Activated CD4-positive, alpha-beta T cell treated with anti-CD3 and anti-CD28 coated beads for 1 hour (primary cell): ENCODE data around the gene ALG12.
A peak's percentile ranks its signal among the peaks of the same experiment; 100 is the strongest.

Experiments used
- DNase-seq: peaks from one replicate; pipeline ENCODE4 v3.0.0-alpha.2; 2020

ALG12 gene

DNA sequence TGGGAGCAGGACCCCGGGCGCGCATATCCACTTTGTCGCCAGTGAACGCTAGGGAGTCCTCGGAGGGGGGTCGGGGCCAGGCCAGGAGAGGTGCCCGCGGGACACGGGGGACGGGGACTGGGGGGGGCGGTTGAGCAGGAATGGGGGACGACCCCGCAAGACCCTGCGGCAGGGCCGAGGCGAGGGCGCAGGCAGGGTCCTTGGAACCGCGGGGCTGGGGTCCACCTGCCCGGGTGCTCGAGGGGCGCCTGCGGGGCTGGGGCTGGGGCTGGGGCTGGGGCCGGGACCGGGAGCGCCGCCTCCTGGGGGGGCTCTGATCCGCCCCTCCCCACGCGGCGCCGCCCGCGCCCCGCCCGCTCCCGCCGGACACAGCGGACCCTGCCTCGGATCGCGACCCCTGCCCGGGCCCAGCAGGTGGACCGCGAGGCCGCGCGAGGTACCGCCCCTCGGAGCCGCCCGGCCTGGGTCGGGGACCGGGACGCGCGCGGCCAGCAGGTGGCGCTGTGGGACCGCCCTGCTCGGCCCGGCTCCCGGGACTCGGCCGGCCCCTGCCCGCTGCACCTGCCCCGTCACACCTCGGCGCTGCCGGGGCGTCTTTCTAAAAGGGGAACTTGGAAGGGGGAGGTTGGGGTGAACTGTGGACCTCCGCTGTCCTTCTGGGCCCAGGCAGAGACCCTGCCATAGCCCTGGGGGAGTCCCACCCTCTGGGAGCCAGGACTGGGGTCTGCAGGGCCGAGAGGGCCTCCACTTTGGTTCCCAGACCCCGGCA lies 11.2 kb upstream of the ALG12 start:
- DNase-seq = peak; percentile 71

DNA sequence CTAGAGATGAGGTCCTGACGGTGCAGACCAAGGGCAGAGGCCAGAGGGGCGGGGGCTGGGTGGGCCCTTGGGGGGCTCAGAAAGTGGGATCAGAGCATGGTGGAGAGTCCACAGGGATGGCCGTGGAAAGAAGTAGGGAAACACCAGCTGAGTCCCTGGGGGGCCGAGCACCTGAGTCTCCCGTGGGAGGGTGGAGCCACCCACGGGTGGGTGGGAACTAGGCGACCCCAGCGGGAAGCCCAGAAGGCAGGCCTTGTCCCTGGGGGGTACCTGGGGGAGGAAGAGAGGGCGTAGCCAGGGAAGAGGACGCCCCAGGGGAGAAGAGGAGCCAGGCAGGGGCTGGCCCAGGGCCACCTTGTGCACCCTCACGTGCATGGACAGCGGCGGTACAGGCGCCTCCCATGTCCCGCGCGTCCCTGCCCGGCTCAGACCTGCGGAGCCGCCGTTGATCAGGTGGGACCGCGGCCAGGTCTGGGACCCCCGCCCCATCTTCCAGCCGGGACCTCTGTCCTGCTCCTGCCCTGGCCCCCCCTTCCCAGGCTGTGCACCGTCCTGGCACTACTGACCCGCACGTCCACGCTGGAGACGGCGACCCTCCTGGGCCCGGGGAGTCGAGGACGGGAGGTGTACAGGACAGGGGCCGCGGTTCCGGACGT lies 10.4 kb upstream of the ALG12 start:
- no peak for DNase-seq

GRCh38 chr22:49928185-49928495 lies 9.9 kb upstream of the ALG12 start:
- no peak for DNase-seq

GRCh38 chr22:49927483-49928184 lies 9.4 kb upstream of the ALG12 start:
- no peak for DNase-seq

DNA sequence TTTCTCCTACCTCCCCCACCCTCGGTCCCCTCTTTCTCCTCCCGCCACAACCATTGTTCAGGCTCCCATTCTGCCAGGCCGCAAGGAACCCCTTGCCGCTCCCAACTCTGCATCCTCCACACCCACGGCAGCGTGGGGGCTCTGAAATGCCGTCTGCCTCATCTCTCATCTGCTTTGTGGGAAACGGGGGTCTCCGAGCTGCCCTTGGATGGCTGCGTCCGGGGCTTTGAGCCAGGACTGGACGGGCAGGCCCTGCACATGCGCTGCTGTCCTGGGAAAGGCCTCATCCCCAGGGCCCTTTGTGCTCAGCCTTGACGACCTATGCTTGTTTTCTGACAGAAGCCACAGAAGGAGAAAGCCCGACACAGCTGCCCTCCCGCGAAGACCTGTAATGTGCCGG lies 8.7 kb upstream of the ALG12 start:
- no peak for DNase-seq

- DNase-seq = peak; percentile 58
Measured at GRCh38 chr22:49925525-49926128, 7.4 kb upstream of the ALG12 start.

DNA sequence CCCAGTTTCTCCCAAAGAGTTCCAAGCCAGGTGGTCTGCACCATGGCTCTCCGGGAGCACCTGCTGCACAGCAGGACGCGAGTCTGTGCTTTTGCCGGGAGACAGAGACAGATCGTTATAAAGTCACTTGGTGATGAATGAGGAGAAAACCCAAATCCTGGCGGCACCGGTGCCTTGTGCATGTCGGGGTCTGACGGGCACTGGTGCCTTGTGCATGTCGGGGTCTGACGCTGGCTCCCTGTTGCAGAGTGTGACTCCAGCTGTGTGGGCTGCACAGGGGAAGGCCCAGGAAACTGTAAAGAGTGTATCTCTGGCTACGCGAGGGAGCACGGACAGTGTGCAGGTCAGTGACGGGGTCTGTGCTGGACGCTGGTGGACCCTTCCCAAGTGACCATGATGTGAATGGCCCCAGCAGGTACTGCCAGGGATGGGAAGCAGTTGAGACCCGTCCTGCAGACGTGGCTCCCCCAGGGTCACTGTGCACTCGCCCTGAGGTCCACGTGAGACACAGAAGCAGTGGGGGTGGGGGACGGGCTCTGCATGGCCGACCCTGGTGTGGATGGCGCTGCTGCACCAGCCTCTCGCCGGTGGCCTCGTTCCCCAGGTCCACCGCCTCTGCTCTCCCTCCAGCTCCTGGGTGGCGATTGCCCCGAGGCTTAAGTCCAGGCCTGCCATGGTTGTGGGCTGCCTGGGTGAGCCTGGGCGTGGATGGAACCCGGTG lies 6.0 kb upstream of the ALG12 start:
- no peak for DNase-seq

DNA sequence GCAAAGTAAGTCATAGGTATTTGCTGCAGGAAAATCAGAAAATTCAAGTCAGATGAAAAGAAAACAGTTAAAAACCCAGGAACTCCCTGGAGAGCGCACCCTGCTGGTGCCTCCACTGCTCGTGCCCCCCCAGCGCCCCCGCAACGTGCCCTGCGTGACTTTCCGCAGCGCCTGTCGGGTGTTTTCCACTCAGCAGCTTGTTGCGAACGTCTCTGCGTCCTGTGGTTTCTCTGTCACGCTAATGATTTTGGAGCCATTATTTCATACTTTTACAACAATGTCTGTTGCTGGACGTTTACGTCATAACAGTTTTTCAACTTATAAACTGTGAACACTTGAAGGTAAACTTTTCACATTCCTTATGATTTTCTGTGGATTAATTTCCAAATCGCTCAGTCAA lies 5.2 kb upstream of the ALG12 start:
- no peak for DNase-seq

- no peak for DNase-seq
Measured at GRCh38 chr22:49922926-49923325, 4.7 kb upstream of the ALG12 start.

DNA sequence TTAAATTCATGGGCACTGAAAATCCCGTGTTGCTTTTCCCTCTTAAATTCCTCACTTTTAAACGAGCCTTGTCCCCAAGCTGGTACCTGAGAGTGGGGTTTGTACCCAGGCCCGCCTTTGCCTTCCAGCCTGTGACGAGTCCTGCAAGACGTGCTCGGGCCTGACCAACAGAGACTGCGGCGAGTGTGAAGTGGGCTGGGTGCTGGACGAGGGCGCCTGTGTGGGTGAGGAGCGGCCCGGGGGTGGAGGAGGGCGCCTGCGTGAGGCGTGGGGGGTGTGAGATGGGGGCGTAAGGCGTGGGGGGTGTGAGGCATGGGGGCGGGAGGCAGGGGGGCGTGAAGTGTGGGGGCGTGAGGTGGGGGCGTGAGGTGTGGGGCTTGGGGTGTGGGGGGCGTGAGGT lies 4.2 kb upstream of the ALG12 start:
- no peak for DNase-seq

DNA sequence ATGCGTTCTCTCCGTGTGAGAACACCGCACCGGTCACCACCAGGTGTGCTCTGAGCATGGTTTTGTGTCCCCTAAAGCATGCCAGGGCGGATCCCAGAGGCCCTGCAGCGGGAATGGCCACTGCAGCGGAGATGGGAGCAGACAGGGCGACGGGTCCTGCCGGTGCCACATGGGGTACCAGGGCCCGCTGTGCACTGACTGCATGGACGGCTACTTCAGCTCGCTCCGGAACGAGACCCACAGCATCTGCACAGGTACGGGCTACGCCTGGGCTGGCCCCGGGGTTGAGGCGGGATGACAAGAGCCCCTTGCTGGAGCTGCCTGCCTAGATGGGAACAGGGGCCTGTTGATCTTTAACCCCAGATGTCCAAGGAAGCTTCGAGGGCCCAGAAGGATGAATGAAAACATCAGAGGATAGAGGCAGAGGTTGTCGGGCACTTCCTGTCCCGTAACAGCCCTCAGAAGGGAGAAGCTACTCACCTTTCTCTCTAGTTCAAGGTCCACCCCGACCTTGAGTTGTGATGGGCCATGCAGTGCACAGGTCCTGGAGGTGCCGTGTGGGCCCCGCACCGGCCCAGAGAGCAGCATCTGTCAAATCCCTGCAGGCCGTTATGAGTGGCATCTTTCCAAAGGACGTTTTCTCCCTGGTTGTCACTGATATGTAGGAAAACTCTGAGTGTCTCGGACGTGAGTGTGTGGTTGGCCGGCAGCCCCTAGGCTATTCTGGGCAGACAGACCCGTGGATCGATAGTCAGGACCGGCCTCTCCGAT lies 3.5 kb upstream of the ALG12 start:
- no peak for DNase-seq

DNA sequence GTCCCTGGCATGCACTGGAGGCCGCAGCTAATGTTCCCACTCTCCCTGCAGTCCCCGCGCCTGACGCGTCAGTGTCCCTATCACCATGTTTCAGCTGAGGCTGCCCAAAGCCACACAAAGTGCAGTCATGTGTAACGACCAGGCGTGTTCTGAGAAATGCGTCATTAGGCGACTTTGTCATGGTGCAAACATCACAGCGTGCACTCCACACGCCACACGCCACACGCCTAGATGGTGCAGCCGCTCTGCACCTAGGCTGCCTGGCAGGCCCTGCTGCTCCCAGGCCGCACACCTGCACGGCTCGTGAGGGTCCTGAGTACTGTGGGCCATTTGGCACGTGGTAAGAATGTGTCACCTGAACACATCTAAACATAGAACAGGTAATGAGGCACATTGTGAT lies 2.6 kb upstream of the ALG12 start:
- DNase-seq = no peak

DNA sequence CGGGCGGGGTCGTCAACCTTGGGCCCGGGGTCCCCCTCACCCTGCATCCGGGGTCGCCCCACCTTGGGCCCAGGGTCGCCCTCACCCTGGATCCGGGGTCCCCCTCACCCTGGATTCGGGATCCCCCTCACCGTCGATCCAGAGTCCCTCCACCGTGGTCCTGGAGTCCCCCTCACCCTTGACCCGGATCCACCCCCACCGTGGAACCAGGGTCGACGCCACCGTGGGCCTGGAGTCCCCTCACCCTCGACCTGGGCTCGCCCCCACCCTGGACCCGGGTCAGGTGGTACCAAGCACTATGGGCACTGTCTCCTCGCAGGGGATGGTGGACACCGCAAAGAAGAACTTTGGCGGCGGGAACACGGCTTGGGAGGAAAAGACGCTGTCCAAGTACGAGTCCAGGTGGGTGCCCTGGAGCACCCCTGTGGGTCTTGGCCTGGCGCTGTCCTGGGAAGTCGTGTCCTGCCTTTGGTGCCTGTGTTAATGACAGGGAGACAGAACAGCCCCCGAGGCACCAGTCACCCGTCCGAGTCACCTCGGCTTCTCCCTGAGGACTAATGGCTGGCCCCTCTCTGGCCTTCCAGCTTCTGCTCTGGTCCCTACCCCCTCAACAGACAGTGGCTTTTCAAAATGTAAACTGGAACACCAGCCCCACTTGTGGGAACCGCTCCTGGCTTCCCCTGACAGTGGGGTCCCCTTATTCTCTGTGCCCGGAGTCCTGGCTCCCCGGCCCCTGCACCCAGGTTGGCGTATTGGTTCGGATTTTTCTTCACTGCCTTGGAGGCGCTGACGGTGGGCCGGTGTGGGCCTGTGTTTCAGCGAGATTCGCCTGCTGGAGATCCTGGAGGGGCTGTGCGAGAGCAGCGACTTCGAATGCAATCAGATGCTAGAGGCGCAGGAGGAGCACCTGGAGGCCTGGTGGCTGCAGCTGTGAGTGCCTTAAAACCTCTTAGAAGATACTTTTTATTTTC lies 958 bp upstream of the ALG12 start:
- DNase-seq = no peak

- DNase-seq = no peak
Measured at GRCh38 chr22:49916831-49917230, 1.4 kb downstream of the ALG12 start.

GRCh38 chr22:49915610-49916009 lies 2.6 kb downstream of the ALG12 start:
- DNase-seq = no peak

- no peak for DNase-seq
Measured at GRCh38 chr22:49914256-49914655, 4.0 kb downstream of the ALG12 start.

DNA sequence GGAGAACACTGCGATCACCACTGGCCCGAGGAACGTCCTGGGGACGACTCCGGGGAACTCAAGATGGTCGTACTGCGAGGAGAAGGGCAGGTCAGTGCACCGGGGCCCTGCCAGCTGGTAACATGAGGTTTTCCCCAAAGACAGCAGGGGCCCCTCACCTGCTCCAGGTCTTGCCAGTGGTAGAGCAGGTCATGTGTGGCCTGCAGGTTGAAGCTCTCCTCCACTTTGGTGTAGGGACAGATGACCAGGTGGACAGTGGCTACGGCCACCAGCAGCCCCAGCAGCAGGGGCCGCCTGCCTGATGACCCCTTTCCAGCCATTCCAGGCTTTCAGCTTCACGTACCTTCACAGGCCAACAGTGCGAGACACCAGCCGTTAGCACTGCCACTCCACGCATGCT lies 4.8 kb downstream of the ALG12 start:
- no peak for DNase-seq

GRCh38 chr22:49913026-49913425 lies 5.2 kb downstream of the ALG12 start:
- DNase-seq = no peak

- DNase-seq = no peak
Measured at GRCh38 chr22:49911881-49912625, 6.2 kb downstream of the ALG12 start.
